ENCODE measurements around the gene PRKCI.

GRCh38 chr3:170331143-170331542, 108.9 kb downstream of the PRKCI start:
- TF ChIP-seq, protein P1, sequence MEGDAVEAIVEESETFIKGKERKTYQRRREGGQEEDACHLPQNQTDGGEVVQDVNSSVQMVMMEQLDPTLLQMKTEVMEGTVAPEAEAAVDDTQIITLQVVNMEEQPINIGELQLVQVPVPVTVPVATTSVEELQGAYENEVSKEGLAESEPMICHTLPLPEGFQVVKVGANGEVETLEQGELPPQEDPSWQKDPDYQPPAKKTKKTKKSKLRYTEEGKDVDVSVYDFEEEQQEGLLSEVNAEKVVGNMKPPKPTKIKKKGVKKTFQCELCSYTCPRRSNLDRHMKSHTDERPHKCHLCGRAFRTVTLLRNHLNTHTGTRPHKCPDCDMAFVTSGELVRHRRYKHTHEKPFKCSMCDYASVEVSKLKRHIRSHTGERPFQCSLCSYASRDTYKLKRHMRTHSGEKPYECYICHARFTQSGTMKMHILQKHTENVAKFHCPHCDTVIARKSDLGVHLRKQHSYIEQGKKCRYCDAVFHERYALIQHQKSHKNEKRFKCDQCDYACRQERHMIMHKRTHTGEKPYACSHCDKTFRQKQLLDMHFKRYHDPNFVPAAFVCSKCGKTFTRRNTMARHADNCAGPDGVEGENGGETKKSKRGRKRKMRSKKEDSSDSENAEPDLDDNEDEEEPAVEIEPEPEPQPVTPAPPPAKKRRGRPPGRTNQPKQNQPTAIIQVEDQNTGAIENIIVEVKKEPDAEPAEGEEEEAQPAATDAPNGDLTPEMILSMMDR (IDR thresholded peaks at IDR 0.05; ENCODE audit: low read depth, low read length, poor library complexity, severe bottlenecking): no peak
- no peak for TF ChIP-seq EZH2phosphoT487 (IDR thresholded peaks at IDR 0.05; ENCODE audit: borderline replicate concordance, low read length)
